GM19324 (cell line): ENCODE data around the gene BABAM2.
"Not testable (repeated sequence)": the region's sequence is repeated elsewhere in the genome, so short reads cannot be mapped to it uniquely, and the experiment has no call there.

ENCODE experiments used
- ATAC-seq: cut with Tn5 transposase; IDR thresholded peaks from one replicate; pipeline ENCODE4 v1.9.1; 2021; ENCODE audit warnings: mild to moderate bottlenecking, moderate library complexity; ENCODE audit not compliant: unreplicated experiment, low FRiP score

Gene BABAM2

DNA sequence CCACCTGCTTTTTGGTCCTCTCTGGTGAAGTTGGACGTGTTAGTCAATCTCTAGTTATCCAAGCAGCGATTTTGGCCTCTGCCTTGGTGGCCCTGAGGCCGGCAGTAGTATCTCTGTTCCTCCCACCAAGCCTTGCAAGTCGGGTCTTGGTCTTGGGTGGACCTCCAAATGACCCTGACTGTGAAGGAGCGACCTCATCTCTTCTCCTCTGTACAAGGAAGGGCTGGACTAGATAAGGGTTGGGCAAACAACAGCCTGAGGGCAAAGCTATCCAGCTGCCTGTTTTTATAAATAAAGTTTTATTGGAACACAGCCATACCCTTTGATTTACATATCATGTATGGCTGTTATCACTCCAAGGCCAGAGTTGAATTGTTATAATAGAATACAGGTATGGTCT is 427.5 kb downstream of the BABAM2 start:
- no peak for ATAC-seq

- ATAC-seq, result no peak
Observed at GRCh38 chr2:28318462-28319117, 428.1 kb downstream of the BABAM2 start.

DNA sequence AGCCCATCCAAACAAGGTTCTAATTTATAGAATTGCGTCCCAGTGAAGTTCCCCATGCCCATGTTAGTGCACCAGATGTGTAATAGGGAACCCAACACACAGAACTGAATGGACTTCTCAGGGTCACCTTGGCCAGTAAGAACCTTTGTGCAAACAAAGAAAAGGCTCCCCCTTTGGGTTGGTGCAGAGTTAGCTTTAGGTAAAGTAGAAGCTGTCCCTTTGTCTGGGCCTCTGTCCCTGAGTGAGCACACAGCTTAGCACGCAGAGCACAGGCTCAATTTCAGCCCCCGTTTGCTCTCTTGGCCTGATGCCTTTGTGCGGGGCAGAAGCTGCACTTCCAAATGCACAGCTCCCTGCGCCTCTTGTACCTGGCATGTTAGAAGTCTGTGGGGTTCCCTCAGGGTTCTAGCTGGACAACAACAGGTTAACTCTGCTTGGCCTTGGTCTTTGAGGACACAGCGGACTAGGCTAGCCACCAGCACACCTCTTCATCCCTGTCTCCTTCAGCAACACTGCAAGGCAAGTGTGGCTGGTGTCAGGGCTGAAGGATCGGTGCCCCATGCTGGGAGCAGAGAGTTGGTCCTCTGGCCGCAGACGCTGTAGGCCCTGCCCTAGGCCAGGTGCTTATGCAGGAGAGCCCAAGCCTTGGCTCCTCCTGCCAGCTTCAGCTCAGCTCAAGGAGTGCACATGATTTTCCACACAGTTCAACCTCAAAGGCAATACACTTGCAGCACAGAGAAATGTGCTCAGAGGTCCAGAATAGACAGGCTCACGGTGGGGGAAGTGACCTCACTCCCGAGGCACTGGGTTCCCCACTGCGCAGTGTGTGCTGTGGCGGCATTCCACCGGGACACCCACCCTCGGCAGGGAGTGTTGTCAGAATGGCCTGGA is 428.8 kb downstream of the BABAM2 start:
- ATAC-seq, result no peak

DNA sequence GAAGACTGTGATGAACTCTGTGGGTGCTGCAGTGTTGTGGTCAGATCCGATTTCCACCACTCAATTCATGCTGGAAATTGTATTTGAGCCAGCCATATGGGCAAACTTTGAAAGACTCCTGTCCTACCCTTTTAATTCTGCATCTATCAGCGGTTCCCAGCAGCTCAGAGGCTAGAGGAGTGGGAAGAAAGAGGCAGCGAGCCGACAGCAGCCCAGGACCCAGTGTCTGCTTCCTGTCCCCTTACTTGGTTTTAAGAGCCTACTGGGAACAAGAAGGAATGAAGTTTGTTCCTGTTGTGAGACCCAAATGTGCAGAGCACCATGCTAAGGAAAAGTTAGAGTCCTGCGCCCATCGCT is 429.5 kb downstream of the BABAM2 start:
- no peak for ATAC-seq

DNA sequence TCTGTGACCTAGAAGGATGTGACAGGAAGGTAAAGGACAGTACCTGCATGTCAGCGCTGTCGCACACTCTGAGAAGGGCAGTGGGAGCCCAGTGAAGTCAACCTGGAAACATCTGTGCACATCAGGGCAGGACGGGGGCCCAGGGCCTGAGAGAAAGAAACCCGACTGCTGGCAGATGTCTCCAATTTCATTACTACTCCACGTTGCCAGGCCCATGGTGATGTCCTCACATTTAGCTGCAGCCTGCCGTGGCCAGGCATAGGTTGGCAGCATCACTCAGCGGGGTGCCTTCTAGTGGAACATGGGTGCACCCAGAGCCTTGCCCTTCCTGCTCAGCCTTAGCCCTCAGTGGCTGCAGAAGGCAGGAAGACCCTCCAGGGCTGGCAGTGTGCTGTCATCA is 429.8 kb downstream of the BABAM2 start:
- ATAC-seq, result no peak

DNA sequence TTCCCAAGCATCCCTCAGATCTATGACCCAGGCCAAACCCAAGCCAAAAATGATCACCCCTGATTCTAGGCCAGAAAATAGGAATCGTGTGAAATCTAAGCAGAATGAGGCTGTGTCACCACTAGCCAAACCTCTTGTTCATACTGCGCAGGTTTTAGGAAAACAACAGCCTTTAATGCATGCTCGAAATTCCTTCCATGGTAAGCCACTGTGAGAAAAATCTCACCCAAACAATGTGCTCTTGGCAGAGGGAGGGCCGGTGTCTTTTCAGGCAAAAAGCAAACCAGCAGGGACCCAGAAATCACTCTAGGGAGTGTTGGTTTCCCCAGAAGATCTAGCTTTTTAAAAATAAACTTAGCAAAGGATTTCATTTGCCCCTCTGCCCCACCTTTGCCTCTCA is 430.9 kb downstream of the BABAM2 start:
- ATAC-seq, result no peak

- ATAC-seq, result no peak
Observed at GRCh38 chr2:28322051-28322450, 431.5 kb downstream of the BABAM2 start.

DNA sequence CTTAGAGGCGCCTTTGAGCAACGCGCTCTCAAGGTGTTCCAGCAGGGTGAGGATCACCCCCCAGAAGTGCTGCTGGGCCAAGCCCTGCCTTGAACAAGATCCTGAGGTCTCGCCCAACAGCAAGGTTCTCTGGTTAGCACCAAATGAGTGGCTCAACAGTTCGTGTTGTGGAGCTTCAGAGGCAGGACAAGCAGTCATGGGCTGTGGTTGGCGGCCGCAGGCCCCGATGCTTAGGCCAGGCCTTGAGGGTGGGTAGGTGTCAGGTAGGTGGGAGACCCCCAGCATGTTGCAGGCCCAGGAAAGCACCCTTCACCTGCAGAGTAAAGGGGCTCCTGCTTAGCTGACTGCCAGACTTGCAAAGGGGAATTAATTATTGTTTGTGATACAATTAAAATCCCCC is 431.9 kb downstream of the BABAM2 start:
- no peak for ATAC-seq

- no peak for ATAC-seq
Observed at GRCh38 chr2:28322981-28323396, 432.5 kb downstream of the BABAM2 start.

DNA sequence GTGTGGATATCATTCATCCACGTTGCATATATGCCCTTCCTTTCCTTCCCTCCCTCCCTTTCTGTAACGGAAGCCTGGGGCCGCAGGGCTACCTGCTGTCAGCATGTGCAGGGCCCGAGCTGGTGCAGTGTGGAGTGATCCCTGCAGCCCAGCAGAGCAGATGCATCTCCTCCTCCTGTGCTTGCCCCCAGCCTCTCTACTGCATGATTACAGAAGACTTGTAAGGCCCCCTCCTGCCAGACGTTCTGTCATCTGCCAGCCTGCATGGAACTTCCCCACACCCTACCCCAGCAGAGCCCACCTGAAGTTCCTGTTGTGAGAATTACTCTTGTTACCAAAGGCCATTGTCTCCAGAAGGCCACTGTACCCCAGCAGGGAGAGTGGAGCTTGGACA is 434.6 kb downstream of the BABAM2 start:
- ATAC-seq, result no peak

GRCh38 chr2:28325567-28326468 is 435.3 kb downstream of the BABAM2 start:
- no peak for ATAC-seq

GRCh38 chr2:28326469-28326805 is 435.9 kb downstream of the BABAM2 start:
- no peak for ATAC-seq

- no peak for ATAC-seq
Observed at GRCh38 chr2:28326881-28327505, 436.5 kb downstream of the BABAM2 start.

DNA sequence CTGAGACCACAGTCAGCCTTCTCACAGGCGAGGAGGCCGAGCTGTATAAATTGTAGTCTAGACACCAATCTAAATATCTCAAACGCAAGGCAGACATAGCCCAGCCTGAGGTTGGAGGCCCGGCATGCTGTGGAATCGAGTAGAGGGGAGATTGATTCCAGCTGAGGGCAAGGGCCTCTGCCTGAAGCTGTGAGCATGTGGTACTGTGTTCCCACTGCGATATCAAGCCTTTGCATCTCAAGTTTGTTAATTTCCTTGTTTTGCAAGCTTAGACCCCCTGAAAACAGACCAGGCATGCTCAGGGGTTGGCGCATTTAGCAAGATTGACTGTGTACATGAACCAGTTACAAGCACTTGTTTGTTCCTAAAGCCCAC is 437.0 kb downstream of the BABAM2 start:
- ATAC-seq, result no peak

GRCh38 chr2:28327956-28328922 is 437.7 kb downstream of the BABAM2 start:
- ATAC-seq, result no peak

- ATAC-seq, result no peak
Observed at GRCh38 chr2:28329184-28329583, 438.7 kb downstream of the BABAM2 start.

- not testable (repeated sequence) for ATAC-seq
Observed at GRCh38 chr2:28330722-28331121, 440.2 kb downstream of the BABAM2 start.

DNA sequence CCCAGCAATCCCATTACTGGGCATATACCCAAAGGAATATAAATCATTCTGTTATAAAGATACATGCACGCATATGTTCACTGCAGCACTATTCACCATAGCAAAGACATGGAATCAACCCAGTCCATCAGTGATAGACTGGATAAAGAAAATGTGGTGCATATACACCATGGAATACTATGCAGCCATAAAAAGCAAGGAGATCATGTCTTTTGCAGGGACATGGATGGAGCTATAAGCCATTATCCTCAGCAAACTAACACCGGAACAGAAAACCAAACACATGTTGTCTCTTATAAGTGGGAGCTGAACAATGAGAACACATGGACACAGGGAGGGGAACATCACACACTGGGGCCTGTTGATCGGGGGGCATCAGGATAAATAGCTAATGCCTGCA is 441.3 kb downstream of the BABAM2 start:
- not testable (repeated sequence) for ATAC-seq

- no peak for ATAC-seq
Observed at GRCh38 chr2:28332696-28333095, 442.2 kb downstream of the BABAM2 start.
